Activated T-helper 2 cell treated with anti-CD3 and anti-CD28 coated beads, Interferon-gamma antibody, Interleukin-2, Interleukin-4, amounts not matched to agents 10 μg/mL and 5 μg/mL and 100 μg/mL, durations not matched to agents 14 hours and 24 hours and 36 hours (primary cell): ENCODE results near the gene CEMP1. TPM values are rescaled to one million over a fixed set of nuclear protein-coding genes. Genes with fewer than 3 reads are reported as not detected.

Source experiments
- DNase-seq: peaks from one replicate; pipeline ENCODE4 v3.0.0; 2021; ENCODE audit warnings: low spot score
- H3K27ac Mint-ChIP-seq: one replicate; pipeline ENCODE4 v1.8.0; 2021; ENCODE audit warnings: mixed read lengths
- H3K27me3 Mint-ChIP-seq: one replicate; pipeline ENCODE4 v1.8.0; 2021; ENCODE audit warnings: low read depth, mixed read lengths
- H3K36me3 Mint-ChIP-seq: one replicate; pipeline ENCODE4 v1.8.0; 2021; ENCODE audit warnings: low read depth, mixed read lengths
- H3K4me1 Mint-ChIP-seq: one replicate; pipeline ENCODE4 v1.8.0; 2021; ENCODE audit warnings: low read depth, mixed read lengths
- H3K4me3 Mint-ChIP-seq: one replicate; pipeline ENCODE4 v1.8.0; 2021; ENCODE audit warnings: low read depth, mild to moderate bottlenecking, moderate library complexity, mixed read lengths
- H3K9me3 Mint-ChIP-seq: one replicate; pipeline ENCODE4 v1.8.0; 2021; ENCODE audit warnings: mixed read lengths
- intact Hi-C: fragments of 100-400 bp; cut with micrococcal nuclease; formaldehyde crosslinking; loops from one replicate; pipeline ENCODE4 v1.15.1; 2023
- total RNA-seq: library from RNA; stranded (reverse); gene quantifications from 2 replicates; pipeline ENCODE4 v1.2.3, GENCODE V29; 2022

The CEMP1 gene
- total RNA-seq, 1 donor from 2014 or later = not detected

DNA sequence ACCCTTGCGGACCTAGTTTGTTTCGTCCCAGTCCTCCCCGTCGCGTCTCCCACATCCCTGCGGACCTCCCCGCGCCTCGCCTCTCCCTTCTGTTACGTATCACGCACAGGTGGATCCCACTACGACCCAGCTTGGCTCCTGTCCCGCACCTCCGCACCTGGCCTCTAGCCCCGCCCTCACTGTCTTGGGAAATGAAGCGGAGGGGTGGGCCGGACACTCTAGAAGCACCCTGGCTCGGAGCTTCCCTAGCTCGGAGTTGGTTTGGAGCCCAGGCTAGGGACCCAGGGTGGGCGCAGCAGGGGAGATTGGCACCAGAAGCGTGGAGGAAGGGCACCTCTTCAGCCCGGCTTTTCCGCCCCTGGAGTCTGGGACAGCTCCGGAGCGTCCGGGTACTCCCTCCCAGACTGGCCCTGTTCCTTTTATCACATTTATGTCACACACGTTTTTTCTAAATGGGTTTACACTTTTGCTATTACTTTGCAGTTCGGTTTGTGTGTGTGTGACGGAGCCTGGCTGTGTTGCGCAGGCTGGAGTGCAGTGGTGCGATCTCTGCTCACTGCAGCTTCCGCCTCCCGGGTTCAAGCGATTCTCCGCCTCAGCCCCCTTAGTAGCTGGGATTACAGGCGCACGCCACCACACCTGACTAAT lies 1.4 kb upstream of the CEMP1 start:
- intact Hi-C loops = loop anchor here (2.0 kb wide), 1 partner anchor 20 kb away; the partner anchor contains the start of gene ATP6V0C
- no peaks in the 10 kb centered on the region for H3K9me3 Mint-ChIP-seq
- peaks cover 18% of the 10 kb centered on the region for H3K4me1 Mint-ChIP-seq
- DNase-seq = peak; percentile 61
- H3K36me3 Mint-ChIP-seq = peaks cover 6% of the 10 kb centered on the region
- H3K27me3 Mint-ChIP-seq = no peaks in the 10 kb centered on the region
- peak overlapping the region; percentile 98 for H3K4me3 Mint-ChIP-seq
- H3K27ac Mint-ChIP-seq = peak overlapping the region; percentile 100

DNA sequence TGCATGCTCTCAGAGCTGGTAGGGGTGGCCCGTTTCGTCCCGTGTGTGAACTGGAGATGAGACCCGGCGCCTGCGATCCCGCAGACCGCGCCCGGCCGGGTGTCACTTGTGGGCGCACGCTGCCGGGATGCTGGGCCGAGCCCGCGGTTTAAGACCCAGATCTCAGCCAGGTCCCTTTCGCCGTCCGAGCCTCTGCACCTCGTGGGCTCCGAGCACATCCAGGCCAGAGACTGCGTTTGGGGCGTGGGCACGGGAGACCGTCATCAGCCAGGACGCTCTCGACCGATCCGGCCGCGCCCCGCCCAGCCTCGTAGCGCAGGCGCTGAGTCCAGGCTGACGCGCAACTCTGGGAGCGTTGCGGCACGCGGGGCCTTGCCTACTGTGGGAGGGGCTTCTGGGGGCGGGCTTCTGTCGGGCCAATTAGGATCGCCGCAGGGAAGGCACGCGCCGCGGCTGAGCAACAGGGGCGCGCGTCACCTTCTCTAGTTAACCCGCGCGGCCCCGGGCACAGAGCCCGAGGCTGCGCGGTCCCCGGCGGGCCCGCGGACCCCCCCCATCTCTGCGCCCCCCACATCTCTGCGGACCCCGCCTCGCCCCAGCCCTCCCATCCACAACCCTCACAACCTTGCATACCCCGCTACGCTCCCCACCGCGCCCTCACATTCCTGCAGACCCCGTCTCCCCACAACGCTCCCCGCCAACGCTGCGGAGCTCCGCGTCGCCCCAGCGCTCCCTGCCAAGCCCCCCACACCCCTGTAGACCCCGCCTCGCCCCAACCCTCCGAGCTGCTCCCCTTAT lies 687 bp upstream of the CEMP1 start:
- peaks cover 15% of the 10 kb centered on the region for H3K4me1 Mint-ChIP-seq
- no peaks in the 10 kb centered on the region for H3K9me3 Mint-ChIP-seq
- peak overlapping the region; percentile 98 for H3K4me3 Mint-ChIP-seq
- peak overlapping the region; percentile 100 for H3K27ac Mint-ChIP-seq
- peak; percentile 97 for DNase-seq
- intact Hi-C loops = loop anchor here (2.0 kb wide), 1 partner anchor 19 kb away; the partner anchor contains the start of gene ATP6V0C
- H3K36me3 Mint-ChIP-seq = peaks cover 6% of the 10 kb centered on the region
- H3K27me3 Mint-ChIP-seq = no peaks in the 10 kb centered on the region

DNA sequence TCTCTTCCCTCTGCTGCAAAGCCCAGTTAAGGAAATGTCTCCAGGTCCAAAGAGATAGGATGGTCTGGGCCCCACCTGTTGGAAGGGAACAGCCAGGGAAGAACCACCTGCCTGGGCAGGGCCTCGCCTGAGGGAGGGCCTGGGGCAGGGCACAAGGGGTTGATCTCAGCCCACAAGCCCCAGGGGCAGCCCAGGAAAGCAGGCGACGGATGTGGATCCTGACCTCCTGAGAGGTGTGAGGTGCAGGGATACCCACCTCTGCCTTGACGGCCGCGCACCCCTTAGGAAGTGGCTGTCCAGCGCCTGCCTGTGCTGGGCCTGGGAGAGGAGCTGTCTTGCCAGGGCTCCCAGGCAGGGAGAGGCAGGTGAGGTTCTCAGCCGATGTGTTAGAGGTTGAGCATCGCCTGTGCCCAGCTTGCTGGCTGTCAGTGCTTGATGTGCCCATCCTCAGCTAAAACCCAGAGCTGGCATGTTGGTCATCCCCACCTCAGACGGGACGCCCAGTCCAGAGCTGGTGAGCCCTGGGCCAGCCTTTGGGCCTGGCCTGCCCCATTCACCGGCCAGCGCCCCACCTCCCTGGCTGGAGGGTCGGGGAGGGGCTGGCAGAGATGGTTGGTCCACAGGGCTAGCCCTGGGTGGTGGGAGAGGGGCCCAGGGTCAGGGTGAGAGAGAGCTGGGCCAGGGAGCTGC lies 434 bp downstream of the CEMP1 start:
- Mint-ChIP-seq H3K9me3 (no peaks in the 10 kb centered on the region), H3K27ac (peak overlapping the region; percentile 100), H3K4me1 (peaks cover 12% of the 10 kb centered on the region), H3K4me3 (peak overlapping the region; percentile 98), H3K27me3 (no peaks in the 10 kb centered on the region), H3K36me3 (peaks cover 13% of the 10 kb centered on the region)
- DNase-seq = no peak
- intact Hi-C loops = no loop called here

DNA sequence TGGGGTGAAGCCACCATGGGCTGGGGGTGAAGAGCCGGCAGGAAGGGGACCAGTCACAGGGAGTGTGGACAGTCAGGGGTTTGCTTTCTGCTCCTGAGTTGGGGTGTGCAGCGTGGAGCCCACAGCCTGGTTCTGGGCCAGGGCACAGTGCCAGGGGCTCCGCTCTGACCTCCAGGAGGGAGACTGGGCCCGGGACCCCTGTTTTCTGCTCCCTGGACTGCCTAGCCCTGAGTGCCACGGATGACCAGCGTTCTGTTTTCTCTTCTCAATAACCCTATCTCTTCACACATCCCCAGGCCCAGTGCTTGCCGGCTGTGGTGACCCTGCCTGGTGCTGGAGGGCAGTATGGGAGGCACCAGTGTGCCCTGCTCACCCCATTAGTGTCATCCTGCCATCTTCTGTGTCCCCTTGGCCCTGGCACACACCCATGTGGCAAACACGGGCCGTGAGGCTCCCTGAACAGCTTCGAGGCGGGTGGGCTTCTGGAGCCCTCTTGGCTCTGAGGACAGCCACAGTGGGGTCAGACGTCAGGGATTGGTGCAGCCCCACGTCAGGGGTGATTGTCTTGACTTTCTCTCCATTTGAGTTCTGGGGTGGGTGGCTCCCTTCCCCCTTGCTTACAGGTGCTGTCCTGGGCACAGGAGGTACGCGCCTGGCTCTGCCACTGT lies 1.1 kb downstream of the CEMP1 start:
- DNase-seq = no peak
- peaks cover 14% of the 10 kb centered on the region for H3K36me3 Mint-ChIP-seq
- no peak overlapping the region for H3K27ac Mint-ChIP-seq
- H3K27me3 Mint-ChIP-seq = no peaks in the 10 kb centered on the region
- intact Hi-C loops = no loop called here
- peak overlapping the region; percentile 21 for H3K4me3 Mint-ChIP-seq
- H3K4me1 Mint-ChIP-seq = peaks cover 12% of the 10 kb centered on the region
- H3K9me3 Mint-ChIP-seq = no peaks in the 10 kb centered on the region

DNA sequence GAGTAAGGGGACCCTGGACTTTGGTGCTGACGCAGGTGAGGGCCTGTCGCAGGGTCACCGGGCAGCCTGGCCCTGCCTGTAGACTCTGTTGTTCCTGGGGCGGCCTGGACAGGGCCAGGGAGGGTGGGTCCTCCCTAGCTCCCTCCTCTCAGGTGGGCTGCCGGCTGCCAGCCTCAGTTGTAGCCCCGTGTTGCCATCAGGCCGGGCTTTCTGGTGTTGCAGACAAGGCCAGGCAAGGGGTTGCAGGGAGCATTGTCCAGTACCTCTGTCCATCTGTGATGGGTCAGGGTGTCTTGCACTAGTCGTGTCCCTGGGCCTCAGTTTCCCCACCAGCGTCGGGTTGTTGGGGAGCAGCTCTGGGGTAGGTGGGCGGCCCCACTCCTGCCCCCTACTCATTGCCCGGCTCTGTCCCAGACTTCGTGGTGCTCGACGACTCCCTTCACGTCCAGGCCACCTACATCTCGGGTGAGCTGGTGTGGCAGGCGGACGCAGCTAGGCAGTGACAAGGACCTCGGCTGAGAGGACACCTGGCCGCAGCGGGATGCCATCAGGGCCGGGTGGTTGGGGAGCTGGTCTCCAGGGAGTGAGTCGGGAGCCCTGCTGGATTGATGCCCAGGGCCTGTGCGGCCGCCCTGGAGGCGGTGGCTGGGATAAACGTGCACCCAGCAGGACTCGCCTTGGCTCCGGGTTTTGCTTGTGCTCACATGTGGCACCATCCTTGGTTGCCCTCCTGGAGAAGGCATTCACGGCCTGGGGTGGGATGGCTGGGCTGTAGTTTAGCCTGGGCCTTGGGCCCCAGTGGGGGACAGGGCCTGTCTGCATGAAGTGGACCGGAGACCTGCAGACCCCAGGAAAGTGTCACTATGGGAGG lies 1.9 kb downstream of the CEMP1 start:
- H3K4me3 Mint-ChIP-seq = no peak overlapping the region
- peaks cover 12% of the 10 kb centered on the region for H3K4me1 Mint-ChIP-seq
- H3K27ac Mint-ChIP-seq = no peak overlapping the region
- intact Hi-C loops = no loop called here
- no peaks in the 10 kb centered on the region for H3K9me3 Mint-ChIP-seq
- DNase-seq = no peak
- H3K36me3 Mint-ChIP-seq = peaks cover 21% of the 10 kb centered on the region
- H3K27me3 Mint-ChIP-seq = no peaks in the 10 kb centered on the region

DNA sequence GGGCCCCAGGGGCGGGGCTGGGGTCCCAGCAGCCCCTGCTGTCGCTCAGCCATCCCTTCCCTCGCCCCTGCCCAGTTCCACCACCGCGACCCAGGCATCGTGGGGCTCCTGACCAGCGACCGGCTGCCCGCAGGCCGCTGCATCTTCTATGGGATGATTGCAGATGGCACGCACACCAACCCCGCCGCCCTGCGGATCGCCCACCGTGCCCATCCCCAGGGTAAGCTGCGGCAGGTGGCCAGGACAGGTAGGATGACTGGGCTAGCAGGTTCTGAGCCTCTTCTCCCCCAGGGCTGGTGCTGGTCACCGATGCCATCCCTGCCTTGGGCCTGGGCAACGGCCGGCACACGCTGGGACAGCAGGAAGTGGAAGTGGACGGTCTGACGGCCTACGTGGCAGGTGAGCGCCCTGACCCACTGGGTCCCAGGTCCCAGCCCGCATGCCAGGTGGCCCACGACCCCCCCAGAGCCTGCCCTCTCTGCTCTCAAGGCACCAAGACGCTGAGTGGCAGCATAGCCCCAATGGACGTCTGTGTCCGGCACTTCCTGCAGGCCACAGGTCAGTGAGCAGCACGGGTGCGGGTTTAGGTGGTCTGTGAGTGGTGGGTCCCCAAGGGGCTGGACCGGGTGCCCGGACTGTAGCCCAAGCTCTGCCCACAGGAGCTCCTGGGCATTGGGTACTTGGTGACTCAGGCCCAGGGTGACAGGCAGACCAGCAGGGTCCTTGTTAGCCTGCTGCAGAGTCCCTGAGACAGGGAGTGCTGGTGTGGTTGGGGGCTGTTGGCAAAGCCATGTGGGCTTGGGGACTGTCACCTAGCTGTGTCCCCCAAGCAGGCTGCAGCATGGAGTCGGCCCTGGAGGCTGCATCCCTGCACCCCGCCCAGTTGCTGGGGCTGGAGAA lies 2.8 kb downstream of the CEMP1 start:
- Mint-ChIP-seq H3K4me1 (peaks cover 12% of the 10 kb centered on the region), H3K27me3 (no peaks in the 10 kb centered on the region), H3K36me3 (peaks cover 29% of the 10 kb centered on the region), H3K4me3 (no peak overlapping the region), H3K9me3 (no peaks in the 10 kb centered on the region), H3K27ac (no peak overlapping the region)
- no peak for DNase-seq
- intact Hi-C loops = no loop called here

DNA sequence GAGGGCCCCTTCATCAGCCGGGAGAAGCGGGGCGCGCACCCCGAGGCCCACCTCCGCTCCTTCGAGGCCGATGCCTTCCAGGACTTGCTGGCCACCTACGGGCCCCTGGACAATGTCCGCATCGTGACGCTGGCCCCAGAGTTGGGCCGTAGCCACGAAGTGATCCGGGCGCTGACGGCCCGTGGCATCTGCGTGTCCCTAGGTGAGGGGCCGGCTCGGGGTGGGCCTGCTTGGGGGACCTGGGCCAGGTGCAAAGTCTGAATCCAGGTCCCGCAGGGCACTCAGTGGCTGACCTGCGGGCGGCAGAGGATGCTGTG lies 3.5 kb downstream of the CEMP1 start:
- no peaks in the 10 kb centered on the region for H3K9me3 Mint-ChIP-seq
- peaks cover 29% of the 10 kb centered on the region for H3K36me3 Mint-ChIP-seq
- no peak for DNase-seq
- H3K4me1 Mint-ChIP-seq = peaks cover 9% of the 10 kb centered on the region
- H3K27ac Mint-ChIP-seq = no peak overlapping the region
- H3K27me3 Mint-ChIP-seq = no peaks in the 10 kb centered on the region
- intact Hi-C loops = no loop called here
- H3K4me3 Mint-ChIP-seq = no peak overlapping the region

DNA sequence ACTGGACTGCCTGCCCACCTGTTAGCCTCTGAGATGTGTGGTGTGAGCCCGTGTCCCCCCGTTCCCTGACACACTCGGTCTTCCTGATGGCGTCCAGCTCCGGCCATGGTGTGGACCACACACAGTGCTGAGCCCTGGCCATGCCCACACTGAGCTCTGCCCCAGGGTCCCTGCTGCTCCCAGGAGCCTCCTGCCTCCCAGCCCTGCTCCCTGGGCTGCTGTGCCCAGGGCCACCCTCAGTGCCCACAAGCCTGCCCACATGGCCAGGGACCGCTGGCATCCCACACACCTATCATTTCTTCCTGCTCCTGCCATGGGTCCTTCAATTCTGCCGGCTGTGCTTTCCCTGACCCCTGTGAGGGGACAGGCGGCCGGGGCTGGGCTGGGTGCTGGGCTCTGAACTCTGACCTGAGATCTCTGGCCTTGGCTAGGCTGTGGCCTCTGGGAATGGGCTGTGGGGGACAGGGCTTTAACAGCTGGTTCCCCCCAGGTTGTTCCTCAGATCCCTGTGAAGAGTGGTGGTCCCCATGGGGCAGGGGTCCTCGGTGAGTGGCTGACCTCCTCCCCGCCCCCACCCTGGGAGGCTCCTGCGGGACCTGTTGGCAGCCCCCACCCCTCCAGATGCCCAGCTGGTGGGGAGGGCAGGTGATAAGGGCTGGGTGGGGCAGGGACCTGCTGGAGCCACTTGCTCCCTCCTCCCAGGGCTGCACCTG lies 4.0 kb downstream of the CEMP1 start:
- no peaks in the 10 kb centered on the region for H3K9me3 Mint-ChIP-seq
- no peak for DNase-seq
- H3K4me1 Mint-ChIP-seq = peaks cover 6% of the 10 kb centered on the region
- H3K4me3 Mint-ChIP-seq = no peak overlapping the region
- intact Hi-C loops = no loop called here
- H3K27me3 Mint-ChIP-seq = no peaks in the 10 kb centered on the region
- H3K27ac Mint-ChIP-seq = no peak overlapping the region
- peaks cover 29% of the 10 kb centered on the region for H3K36me3 Mint-ChIP-seq

DNA sequence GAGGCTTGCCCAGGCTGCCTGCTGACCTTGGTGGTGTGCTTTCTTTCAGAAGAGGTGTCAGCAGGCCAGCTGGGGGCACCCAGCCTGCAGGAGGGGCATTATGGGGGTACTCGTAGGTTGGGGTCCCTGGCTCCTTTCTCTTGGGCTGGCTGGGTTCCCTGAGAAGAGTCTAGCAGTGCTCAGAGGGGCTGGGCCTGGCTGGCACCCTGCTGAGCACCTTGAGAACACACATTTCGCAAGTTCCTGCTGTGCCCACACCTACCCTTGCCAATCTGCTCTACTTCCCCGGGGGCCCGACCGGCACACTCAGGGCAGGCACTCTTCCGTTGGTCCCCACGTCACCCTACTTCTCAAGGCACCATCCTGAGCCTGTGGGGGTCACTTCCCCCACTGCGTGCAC lies 5.1 kb downstream of the CEMP1 start:
- H3K27ac Mint-ChIP-seq = no peak overlapping the region
- peaks cover 32% of the 10 kb centered on the region for H3K36me3 Mint-ChIP-seq
- peaks cover 5% of the 10 kb centered on the region for H3K4me1 Mint-ChIP-seq
- H3K9me3 Mint-ChIP-seq = no peaks in the 10 kb centered on the region
- no peak for DNase-seq
- H3K4me3 Mint-ChIP-seq = no peak overlapping the region
- intact Hi-C loops = no loop called here
- no peaks in the 10 kb centered on the region for H3K27me3 Mint-ChIP-seq

DNA sequence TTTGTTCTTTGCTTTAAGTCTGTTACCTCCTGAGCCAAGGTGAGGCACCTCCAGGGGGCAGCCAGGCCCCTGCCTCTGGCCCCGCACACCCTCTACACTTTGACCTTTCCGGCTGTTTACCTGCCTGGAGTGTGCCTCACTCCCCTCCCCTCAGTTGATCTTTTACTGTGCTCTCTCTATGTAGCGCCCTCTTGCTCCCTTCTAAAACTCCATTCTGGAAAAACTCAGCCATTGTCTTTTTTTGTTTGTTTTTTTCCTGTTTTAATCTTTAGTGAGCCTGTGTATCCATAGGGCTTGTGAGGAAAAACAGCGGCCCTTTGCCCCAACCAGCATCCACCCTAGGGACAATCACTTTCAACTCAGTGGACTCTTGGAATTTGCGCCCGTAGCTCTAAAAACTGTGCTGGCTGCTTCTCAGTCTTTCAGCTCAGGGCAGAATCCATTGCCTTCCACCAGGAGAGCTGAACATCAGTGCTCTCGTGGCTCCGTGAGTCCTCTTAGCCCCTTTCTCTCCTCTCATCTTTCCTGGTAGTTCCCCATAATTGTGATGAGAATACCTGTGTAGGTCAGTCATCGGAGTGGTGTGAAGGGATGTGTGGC lies 6.8 kb downstream of the CEMP1 start:
- Mint-ChIP-seq H3K9me3 (no peaks in the 10 kb centered on the region), H3K36me3 (peaks cover 33% of the 10 kb centered on the region), H3K27me3 (no peaks in the 10 kb centered on the region), H3K4me1 (peaks cover 11% of the 10 kb centered on the region), H3K4me3 (no peak overlapping the region), H3K27ac (no peak overlapping the region)
- no peak for DNase-seq
- intact Hi-C loops = no loop called here

DNA sequence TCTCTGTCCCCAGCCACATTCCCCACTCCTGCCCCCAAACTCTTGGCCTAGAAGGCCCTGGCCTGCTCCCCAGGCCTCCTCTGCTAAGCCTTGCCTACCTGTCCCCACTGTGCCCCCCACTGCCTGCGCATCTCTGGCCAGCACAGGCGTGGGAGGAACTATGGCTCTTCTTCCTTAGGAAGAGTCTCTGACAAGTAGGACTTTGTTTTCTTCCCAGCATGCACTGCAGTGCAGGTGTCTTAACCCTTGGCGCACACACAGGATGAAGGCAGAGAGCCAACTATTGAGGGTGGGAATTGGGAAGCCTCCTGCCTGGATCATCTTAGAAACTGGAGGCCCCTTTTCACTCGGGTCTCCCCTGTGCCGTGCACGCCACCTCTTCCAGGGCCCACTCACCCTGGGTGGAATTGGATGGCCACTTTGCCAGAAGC lies 7.4 kb downstream of the CEMP1 start:
- peaks cover 33% of the 10 kb centered on the region for H3K36me3 Mint-ChIP-seq
- no peak for DNase-seq
- no peak overlapping the region for H3K27ac Mint-ChIP-seq
- H3K27me3 Mint-ChIP-seq = no peaks in the 10 kb centered on the region
- intact Hi-C loops = no loop called here
- no peak overlapping the region for H3K4me3 Mint-ChIP-seq
- H3K4me1 Mint-ChIP-seq = peaks cover 15% of the 10 kb centered on the region
- H3K9me3 Mint-ChIP-seq = no peaks in the 10 kb centered on the region
